HFFc6 (cell line): ENCODE measurements around the gene FAM120C. TPM values are rescaled to one million over a fixed set of nuclear protein-coding genes. Genes with fewer than 3 reads are reported as not detected.
A peak's percentile ranks its signal among the peaks of the same experiment; 100 is the strongest.

Source experiments
- DNase-seq: peaks from one replicate; pipeline ENCODE4 v3.0.0-alpha.2; 2018
- H3K27ac Mint-ChIP-seq: 2 replicates; pipeline ENCODE4 v1.8.0; 2020; ENCODE audit warnings: mild to moderate bottlenecking, mixed read lengths
- H3K27me3 Mint-ChIP-seq: 2 replicates; pipeline ENCODE4 v1.8.0; 2021; ENCODE audit warnings: mild to moderate bottlenecking, moderate library complexity, mixed read lengths; ENCODE audit not compliant: insufficient read depth
- H3K36me3 Mint-ChIP-seq: 2 replicates; pipeline ENCODE4 v1.8.0; 2021; ENCODE audit warnings: low read depth, mixed read lengths
- H3K4me1 Mint-ChIP-seq: 2 replicates; pipeline ENCODE4 v1.8.0; 2020; ENCODE audit warnings: low read depth, mixed read lengths
- H3K4me3 Mint-ChIP-seq: 2 replicates; pipeline ENCODE4 v1.8.0; 2020; ENCODE audit warnings: mild to moderate bottlenecking, moderate library complexity, mixed read lengths
- H3K9me3 Mint-ChIP-seq: 2 replicates; pipeline ENCODE4 v1.8.0; 2020; ENCODE audit warnings: mild to moderate bottlenecking, mixed read lengths
- long read RNA-seq: library from polyadenylated mRNA; unstranded; transcript quantifications from one replicate; pipeline ENCODE4 v2.0.0, GENCODE V29; 2019
- total RNA-seq, 6 experiments: library from RNA; stranded (reverse); fragmentation: NEBNext Ultra II Directional; extraction: Animal tissue kit (Norgen Biotek cat#: 25700); gene quantifications; 2 replicates in 1 of 6; 3 replicates in 5 of 6; pipeline ENCODE4 v1.2.3, GENCODE V29; 2021
- TF ChIP-seq, protein P1 (sequence below): fragments of 200-600 bp; sonication (generic); IDR thresholded peaks from 2 replicates; pipeline ENCODE4 v1.5.0; 2021; ENCODE audit warnings: antibody characterized with exemption, mild to moderate bottlenecking

The FAM120C gene, protein sequence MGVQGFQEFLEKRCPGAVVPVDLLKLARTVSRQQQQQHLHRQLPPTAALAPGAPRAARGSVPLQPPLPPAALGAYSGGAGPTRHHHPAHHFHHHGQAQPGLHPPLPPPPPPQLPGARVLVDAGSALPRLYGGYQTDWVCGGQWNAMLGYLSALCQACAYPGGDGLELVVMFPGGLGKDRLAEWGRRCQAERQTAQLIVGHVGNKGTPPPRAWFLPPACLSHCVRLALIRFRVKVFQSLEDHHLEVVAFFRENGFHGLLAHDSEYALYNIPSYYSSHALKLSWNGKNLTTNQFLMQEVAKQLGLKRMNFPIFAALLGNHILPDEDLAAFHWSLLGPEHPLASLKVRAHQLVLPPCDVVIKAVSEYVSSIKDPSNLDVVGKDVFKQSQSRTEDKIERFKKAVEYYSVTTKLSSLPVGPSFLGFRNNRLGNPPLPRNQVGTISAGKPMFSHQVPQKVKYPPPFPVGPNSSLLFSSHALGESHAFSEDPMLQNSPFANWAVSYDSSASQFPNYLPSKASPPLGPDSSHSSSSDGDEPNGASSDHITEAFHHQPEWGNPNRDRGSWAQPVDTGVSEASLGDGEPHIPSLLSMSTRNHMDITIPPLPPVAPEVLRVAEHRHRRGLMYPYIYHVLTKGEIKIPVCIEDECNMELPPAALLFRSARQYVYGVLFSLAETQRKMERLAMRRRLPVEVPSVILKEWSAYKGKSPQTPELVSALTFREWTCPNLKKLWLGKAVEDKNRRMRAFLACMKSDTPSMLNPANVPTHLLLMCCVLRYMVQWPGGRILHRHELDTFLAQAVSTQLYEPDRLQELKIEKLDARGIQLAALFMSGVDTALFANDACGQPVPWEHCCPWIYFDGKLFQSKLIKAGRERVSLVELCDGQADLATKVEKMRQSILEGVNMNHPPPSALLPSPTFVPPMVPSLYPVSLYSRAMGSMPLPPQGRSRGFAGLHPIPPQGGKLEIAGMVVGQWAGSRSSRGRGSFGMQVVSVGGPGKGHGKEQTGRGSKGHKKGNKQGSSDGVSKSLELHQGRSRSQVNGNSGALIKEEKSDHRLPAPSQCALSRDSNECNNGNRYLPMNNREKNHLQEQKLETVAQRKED
- 10 to 100 TPM in 1 of 6 experiments, 1 to 10 TPM in 5; 8.3 to 10.0 (median 9.1) TPM for total RNA-seq
- long read RNA-seq, partial matches to known transcripts = 0 of 3 reads
- long read RNA-seq, other reads (novel, unspliced or antisense) = 0 of 3 reads

DNA sequence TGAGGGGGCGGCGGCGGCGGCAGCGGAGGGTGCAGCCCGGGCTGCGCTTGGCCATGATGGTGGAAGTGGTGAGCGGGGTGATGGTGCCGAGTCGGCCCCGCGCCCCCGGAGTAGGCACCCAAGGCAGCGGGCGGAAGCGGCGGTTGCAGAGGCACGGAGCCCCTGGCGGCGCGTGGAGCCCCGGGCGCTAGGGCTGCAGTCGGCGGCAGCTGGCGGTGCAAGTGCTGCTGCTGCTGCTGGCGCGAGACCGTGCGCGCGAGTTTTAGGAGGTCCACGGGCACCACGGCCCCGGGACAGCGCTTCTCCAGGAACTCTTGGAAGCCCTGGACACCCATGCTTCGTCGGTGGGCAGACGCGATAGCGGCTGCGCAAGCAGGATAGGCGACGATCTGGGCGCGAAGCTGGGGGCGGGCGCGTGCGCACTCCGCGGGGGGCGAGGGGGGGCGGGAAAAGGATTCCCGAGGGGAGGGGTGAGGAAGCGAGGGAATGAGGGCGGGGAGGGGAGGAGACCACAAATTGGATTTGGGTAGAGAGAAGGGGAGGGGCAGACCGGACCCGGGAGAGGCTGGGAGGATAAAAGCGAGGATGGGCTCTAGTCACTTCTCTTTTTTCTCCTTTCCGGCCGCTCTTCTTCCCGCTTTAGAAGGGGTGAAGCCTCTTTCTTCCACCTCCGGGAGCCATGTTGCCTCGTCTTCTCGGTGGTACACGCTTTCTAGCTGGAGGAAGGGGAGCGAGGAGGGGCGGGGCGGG is at the start of gene FAM120C:
FAM120C (minus strand) TSS at position 391 of the 750 bp plus-strand sequence; CDS start at position 335, 56 bp downstream.
- H3K27me3 Mint-ChIP-seq = peaks cover 2% of the 10 kb centered on the region; the same call in 1 of the 2 replicates
- DNase-seq = peak; percentile 43
- peak within 1 kb of the TSS; percentile 88 for H3K4me3 Mint-ChIP-seq
- H3K4me1 Mint-ChIP-seq = peaks cover 45% of the 10 kb centered on the region
- TF ChIP-seq, protein P1, sequence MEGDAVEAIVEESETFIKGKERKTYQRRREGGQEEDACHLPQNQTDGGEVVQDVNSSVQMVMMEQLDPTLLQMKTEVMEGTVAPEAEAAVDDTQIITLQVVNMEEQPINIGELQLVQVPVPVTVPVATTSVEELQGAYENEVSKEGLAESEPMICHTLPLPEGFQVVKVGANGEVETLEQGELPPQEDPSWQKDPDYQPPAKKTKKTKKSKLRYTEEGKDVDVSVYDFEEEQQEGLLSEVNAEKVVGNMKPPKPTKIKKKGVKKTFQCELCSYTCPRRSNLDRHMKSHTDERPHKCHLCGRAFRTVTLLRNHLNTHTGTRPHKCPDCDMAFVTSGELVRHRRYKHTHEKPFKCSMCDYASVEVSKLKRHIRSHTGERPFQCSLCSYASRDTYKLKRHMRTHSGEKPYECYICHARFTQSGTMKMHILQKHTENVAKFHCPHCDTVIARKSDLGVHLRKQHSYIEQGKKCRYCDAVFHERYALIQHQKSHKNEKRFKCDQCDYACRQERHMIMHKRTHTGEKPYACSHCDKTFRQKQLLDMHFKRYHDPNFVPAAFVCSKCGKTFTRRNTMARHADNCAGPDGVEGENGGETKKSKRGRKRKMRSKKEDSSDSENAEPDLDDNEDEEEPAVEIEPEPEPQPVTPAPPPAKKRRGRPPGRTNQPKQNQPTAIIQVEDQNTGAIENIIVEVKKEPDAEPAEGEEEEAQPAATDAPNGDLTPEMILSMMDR = no peak; the same call in 1 of the 2 replicates
- no peaks in the 10 kb centered on the region for H3K9me3 Mint-ChIP-seq
- H3K36me3 Mint-ChIP-seq = peaks cover 4% of the 10 kb centered on the region; the same call in 1 of the 2 replicates
- H3K27ac Mint-ChIP-seq = peak within 1 kb of the TSS; percentile 77

DNA sequence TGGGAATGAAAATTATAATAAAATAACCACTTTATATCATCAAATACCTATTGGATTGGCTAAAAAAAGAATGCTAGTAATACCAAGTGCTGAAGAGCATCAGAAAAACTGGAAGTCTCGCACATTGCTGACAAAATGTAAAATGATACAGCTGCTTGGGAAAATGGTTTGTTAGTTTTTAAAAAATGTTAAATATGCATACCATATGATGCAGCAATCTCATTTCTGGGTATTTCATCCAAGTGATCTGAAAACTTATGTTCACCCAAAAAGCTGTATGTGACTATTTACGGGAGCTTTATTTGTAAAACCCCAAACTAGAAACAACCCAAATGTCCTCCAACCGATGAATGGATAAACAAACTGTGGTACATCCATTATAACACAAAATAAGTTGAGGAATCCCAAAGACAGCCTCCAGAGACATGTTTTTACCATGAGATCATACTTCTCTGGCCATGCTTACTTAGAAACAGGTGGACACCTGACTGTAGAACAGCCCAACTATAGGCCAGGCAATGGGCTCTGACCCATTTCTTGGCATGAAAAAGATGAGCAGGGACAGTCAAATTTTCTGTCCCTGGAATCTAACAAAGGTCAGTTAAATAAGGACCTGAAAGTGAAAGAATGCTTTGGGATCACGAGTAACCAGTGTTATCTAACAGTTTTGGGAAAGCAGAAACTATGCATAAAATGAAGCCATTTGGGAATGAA is 47.5 kb upstream of the FAM120C start:
- no peak overlapping the region for H3K4me3 Mint-ChIP-seq
- no peak for DNase-seq
- no peaks in the 10 kb centered on the region for H3K9me3 Mint-ChIP-seq
- no peaks in the 10 kb centered on the region for H3K36me3 Mint-ChIP-seq
- H3K27ac Mint-ChIP-seq = no peak overlapping the region
- H3K27me3 Mint-ChIP-seq = no peaks in the 10 kb centered on the region
- no peaks in the 10 kb centered on the region for H3K4me1 Mint-ChIP-seq
- TF ChIP-seq, protein P1 = no peak

DNA sequence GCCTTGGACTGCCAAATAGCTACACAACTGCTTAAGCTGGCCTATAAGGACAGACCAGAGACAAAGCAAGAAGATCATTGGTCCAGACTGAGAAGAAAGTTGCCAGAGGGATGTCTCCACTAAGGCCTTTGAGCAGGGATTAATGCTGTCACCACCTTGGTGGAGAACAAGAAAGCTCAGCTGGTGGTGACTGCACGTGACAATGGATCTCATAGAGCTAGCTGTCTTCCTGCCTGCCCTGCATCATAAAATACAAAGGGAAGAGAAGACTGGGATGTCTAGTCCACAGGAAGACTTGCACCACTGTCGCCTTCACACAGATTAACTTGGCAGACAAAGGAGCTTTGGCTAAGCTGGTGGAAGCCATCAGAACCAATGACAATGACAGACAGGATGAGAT is 40.5 kb upstream of the FAM120C start:
- TF ChIP-seq, protein P1 = no peak
- Mint-ChIP-seq H3K27me3 (no peaks in the 10 kb centered on the region), H3K27ac (no peak overlapping the region), H3K36me3 (no peaks in the 10 kb centered on the region), H3K9me3 (no peaks in the 10 kb centered on the region), H3K4me1 (no peaks in the 10 kb centered on the region), H3K4me3 (no peak overlapping the region)
- DNase-seq = no peak

DNA sequence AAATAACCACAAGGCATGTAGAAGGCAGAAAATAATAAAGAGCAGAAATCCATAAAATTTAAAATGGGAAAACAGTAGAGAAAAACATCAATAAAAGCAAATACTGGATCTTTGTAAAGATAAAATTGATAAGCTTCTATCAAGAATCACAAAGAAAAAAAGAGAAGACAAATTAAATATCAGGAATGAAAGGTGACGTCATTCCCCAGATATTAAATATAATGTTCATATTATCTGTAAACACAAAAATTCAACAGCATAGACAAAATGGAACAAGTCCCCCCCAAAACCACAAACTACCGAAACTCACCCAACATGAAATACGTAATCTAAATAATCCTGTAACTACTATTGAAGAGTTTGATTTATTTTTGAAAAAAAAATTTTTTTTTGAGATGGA is 30.5 kb upstream of the FAM120C start:
- Mint-ChIP-seq H3K4me3 (no peak overlapping the region), H3K27ac (no peak overlapping the region), H3K36me3 (no peaks in the 10 kb centered on the region), H3K4me1 (no peaks in the 10 kb centered on the region), H3K27me3 (no peaks in the 10 kb centered on the region), H3K9me3 (no peaks in the 10 kb centered on the region)
- DNase-seq = no peak
- TF ChIP-seq, protein P1 = no peak
